Activated T-cell treated with anti-CD3 and anti-CD28 coated beads for 1 hour (primary cell): ENCODE results near the gene CREB3L2.
"Not testable (repeated sequence)": the region's sequence is repeated elsewhere in the genome, so short reads cannot be mapped to it uniquely, and the experiment has no call there.

Experiments used
- DNase-seq: peaks from one replicate; pipeline ENCODE4 v3.0.0-alpha.2; 2020; ENCODE audit warnings: low read depth

CREB3L2 gene, protein sequence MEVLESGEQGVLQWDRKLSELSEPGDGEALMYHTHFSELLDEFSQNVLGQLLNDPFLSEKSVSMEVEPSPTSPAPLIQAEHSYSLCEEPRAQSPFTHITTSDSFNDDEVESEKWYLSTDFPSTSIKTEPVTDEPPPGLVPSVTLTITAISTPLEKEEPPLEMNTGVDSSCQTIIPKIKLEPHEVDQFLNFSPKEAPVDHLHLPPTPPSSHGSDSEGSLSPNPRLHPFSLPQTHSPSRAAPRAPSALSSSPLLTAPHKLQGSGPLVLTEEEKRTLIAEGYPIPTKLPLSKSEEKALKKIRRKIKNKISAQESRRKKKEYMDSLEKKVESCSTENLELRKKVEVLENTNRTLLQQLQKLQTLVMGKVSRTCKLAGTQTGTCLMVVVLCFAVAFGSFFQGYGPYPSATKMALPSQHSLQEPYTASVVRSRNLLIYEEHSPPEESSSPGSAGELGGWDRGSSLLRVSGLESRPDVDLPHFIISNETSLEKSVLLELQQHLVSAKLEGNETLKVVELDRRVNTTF

DNA sequence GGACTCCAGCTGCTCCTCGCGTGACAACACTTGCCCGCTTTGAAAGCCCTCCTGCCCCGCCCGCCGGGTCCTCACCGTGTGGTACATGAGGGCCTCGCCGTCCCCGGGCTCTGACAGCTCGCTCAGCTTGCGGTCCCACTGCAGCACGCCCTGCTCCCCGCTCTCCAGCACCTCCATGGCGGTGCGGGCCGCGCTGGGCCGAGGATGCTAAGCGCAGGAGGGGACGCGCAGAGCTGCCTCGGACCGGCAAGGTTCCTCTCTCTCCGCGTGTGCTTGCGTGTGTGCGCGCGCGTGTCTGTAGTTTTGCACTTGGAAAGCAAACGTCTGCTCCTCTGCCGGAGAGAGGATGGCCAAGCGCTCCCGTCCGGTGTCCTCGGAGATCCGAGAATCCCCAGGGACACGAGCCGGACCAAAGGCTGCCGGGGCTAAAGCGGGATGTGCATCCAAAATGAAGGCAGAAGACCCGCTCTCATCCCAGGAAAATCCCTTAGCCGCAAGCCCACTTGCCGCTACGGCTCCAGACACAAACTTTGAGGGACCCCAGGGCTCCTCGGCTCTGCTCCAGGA, at the start of gene CREB3L2:
CREB3L2 (minus strand) TSS at position 558 of the 567 bp plus-strand sequence; CDS start at position 177, 381 bp downstream.
- DNase-seq, result peak; percentile 43

DNA sequence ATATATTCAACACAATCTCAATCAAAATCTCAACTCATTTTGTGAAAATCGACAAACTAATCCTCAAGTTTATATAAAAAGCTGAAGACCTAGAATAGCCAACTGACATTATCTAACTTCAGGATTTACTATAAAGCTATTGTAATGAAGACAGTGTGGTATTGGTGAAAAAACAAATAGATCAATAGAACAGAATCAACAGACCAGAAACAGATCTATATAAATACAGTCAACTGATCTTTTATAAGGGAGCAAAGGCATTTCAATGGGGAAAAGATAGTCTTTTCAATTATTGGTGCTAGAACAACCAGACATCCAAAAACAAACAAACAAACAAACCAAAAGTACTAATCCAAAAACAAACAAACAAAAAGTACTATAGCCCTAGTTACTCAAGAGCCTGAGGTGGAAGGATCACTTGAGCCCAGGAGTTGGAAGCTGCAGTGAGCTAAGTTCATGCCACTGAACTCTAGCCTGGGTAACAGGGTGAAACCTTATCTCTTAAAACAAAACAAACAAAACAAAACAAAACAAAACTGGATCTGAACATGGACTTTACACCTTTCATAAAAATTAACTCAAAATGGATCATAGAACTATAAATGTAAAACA, 47.7 kb upstream of the CREB3L2 start:
- DNase-seq, result no peak

DNA sequence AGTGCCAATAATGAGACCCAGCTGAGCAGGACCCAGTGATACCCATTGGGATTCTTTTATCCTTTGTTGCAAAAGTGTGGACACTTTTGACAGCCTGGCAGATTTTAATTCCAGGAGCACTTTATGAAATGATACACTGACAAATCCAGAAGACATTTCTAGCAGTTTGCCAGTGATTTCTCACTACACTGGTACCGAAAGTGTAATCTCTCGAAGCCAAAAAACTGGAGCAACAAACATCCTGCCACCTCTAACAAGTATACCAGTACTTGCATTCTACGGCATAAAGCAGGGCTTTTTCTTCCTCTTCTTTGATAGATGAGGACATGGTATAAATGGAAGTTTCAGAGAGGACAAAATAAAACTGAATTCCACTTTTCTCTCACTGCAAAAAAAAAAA, 46.0 kb upstream of the CREB3L2 start:
- DNase-seq, result no peak

DNA sequence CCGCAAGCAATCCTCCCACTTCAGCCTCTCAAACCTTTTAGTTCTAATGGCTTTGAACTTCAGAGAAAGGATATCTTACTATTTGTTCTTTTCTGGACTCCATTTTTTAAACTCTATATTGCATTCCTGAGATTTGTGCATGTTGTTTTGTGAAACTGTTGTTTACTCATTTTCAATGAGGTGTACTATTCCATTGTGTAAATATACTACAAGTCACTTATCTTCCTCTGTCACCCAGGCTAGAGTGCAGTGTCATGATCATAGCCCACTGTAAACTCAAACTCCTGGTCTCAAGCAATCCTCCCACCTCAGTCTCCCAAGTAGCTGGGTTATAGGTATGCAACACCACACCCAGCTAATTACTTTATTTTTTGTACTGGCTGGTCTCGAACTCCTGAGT, 43.0 kb upstream of the CREB3L2 start:
- DNase-seq, result no peak

DNA sequence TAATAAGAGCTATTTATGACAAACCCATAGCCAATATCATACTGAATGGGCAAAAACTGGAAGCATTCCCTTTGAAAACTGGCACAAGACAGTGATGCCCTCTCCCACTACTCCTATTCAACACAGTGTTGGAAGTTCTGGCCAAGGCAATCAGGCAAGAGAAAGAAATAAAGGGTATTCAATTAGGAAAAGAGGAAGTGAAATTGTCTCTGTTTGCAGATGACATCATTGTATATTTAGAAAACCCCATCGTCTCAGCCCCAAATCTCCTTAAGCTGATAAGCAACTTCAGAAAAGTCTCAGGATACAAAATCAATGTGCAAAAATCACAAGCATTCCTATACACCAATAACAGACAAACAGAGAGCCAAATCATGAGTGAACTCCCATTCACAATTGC, 38.2 kb upstream of the CREB3L2 start:
- DNase-seq, result not testable (repeated sequence)

DNA sequence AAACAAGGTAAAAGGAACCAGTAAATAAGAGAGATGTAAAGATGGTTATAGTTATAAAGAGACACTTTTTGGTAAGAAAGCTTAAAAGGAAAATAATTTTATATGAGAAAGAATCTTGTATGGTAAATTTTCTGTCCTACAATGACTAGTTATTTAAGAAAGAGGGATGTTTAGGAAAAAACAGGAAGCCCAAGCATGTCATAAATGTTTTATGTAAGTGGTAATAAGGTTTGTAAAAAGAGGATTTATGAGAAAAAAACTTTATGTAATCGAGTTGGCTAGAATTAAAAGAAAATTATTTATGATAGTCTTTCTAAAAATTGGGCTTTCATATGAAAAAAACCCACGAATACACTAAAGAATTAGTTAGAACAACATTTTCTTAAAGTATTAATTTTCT, 34.2 kb upstream of the CREB3L2 start:
- no peak for DNase-seq

DNA sequence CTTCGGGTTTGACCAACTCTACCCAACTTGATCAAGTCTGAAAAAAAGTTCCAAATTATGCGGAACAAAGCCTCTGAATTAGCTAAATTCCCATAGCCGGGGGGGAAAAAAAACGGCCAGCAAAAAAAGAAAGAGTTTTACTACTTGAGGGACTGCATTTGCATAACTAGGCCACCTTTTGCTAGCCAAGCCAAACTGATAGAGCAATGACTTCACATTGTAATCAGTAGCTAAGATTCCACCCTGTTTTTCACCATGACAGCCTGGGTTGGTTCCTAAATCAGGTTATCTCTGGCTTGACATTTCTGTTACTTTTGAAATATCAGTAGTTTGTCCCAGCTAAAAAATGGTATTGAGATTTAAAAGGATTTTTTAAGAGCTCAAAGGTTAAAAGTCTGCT, 31.4 kb upstream of the CREB3L2 start:
- DNase-seq, result no peak

DNA sequence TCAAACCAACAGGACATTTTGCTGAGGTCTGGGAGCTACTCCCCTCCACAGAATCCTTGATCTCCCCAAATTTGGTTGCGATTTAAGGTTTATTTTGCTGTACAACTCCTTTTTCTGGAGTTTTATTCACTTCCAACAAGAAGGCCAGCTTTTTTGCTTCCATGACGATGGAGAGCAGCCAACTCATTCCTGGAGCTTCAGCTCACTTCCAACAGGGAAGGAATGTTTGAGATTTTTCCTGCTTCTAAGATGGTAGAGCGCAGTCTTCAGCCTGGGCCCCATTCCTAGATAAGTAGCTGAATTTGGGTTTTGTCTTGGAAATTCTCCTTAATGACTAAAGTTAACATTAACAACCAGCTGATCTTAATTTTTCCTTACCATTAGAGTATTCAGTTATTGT, 30.9 kb upstream of the CREB3L2 start:
- no peak for DNase-seq

DNA sequence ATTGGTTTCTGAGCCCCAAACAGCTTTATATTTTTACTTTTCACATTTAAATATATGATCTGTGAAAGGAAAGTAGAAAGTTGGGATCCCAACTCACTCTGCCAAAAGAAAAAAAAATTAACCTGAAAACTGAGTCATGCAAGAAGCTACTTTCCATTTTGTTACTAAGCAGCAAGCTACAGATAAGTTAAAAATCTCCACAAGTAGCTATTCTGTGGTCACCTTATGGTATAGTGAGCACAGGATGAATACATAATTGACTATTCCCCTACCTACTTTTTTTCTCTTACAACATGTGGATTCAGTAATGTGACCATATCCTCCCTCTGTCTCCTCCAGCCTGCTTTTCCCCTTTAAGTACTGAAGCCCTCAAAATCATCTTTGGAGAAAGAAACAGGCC, 30.3 kb upstream of the CREB3L2 start:
- DNase-seq, result no peak

DNA sequence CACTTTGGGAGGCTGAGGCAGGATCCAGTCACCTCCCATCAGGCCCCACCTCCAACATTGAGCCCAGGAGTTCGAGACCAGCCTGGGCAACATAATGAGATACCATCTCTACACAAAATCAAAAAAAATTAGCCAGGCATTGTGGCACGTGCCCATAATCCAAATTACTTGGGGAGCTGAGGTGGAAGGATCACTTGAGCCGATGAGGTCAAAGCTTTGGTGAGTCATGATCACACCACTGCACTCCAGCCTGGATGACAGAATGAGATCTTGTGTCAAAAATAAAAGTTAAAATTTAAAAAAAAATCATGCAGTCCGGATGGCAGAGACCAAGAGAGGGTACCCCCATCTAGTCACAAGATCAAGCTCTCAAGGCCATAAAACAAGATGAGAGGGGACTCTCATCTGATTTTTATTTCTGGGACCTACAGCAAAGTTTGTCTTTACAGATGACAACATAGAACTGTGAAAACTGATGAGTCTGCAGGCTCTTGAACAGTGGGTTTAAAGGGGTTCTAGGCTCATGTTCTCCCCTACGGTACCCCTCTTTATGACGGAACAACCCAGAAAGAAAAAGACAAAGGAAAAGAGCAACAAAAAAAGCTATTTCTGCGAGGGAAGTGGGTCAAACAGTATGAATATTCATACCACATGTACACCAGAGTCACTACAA, 28.9 kb upstream of the CREB3L2 start:
- no peak for DNase-seq

DNA sequence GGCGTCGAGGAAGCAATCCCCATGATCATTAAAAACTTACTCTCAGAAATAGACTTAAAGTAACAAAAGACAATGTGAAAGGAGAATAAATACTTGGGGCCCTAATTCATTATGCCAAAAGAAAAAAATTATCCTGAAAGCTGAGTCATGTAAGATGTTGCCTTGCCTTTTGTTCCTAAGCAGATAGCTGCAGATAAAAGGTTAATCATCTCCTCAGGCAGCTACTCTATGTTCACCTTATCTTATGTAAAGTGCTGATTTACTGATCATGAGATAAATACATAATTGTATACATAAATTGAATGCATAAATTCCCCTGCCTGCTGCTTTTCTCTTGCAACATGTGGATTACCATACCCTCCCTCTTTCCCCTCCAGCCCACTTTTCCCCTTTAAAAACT, 28.1 kb upstream of the CREB3L2 start:
- DNase-seq, result no peak

DNA sequence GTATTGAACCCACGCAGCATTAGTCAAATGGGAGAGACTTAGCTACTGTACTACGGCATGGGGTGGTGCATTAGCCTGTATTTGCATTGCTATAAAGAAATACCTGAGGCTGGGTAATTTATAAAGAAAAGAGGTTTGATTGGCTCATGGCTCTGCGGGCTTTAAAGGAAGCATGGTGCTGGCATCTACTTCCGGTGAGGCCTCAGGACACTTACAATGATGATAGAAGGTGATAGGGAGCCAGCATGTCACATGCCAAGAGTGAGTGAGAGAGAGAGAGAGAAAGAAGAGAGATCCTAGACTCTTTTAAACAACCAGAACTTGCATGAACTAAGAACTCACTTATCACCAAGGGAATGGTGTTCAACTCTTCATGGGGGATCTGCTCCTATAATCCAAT, 27.2 kb upstream of the CREB3L2 start:
- no peak for DNase-seq

DNA sequence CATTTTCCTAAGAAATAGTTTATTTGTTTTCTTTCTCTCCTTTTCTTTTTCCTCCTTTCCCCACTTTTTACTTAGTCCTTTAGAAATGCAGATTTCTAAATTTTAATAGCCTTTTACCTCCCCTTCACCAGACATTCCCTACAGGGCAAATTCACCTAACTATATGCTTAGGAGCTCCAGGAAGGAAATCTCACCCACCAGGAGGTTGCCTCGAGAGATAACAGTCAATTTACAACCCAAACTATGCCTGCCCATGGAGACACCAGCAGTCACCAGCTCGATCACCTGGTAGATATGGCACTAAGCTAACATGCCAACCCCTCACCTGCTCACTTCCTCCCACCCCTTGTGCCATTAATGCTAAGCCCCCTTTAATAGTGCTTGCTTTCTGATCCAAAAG, 25.2 kb upstream of the CREB3L2 start:
- DNase-seq, result no peak

DNA sequence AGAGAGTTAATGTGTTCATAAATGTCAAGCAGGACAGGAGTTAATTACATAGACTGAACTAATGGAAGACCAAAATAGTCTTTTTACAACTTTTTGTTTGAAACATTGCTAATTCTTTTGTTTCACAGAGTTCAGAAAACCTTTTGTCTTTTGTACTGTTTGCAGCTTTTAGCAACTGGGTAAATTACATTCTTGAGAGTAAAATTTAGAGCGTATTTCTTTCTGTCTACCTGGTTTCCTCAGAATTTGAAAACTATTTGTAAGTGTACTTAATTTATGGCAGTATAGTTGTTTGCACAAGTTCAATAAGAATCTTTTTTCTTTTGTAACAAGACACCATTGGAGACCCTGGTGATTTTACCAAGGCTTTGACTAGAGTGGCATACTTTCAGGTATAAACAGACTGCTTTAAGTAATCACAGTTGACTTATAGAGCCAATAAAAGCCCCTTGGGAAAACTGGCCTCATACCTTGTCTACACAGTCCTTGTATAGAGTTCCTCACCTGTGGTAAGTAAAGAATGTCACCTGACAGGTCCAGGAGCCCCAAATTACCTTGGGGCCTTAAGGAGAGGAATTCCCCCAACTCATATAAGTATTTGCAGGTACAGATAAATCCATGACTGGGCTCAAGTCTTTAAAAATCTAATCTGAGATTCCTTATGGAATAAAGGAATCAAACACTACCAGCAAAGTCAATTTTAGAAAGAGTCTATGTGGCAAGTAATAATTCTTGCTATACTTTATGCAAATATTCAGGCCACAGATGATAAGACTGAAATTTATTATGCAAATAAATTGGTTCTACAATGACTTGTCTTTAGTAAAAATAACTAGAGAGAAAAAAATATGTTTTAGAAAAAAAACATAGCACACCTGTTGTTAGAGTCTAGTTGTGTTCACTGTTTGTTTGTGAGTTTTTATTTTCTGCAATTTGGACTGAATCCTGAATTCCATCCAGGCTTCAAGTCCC, 23.6 kb upstream of the CREB3L2 start:
- DNase-seq, result no peak

DNA sequence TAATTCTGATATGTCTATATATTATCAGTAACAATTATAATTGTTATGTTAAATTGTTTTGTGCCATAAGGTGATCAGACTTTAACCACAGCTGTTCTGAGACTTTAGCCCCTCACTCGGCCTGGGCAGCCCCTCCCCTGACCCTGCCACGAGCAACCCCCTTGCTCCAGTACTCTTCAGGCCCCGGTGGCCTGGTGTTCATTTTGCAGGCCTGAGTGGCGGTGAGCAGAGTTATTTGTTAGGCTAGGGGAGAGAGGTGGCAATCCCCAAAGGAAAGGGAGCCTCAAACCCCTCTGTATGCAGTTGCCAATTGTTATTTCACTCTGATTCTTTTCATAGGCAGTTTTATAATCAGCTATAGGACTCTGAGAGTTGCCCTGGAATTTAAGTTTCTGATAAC, 22.9 kb upstream of the CREB3L2 start:
- DNase-seq, result no peak

DNA sequence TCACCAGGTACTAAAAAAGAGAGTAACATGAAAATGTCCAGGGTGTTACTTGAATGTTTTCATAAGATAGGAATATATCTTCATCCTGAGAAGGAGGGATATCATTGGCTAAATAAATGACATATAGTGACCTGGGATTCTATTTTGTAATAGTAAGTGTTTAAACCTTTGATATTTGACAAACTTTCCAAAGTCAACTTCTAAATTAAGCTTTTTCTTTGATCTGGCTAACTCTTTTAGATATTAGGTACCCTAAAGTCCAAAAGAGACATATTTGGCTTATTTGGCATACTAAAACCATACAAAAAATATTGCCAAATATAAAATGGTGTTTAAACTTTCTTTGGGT, 22.4 kb upstream of the CREB3L2 start:
- no peak for DNase-seq

DNA sequence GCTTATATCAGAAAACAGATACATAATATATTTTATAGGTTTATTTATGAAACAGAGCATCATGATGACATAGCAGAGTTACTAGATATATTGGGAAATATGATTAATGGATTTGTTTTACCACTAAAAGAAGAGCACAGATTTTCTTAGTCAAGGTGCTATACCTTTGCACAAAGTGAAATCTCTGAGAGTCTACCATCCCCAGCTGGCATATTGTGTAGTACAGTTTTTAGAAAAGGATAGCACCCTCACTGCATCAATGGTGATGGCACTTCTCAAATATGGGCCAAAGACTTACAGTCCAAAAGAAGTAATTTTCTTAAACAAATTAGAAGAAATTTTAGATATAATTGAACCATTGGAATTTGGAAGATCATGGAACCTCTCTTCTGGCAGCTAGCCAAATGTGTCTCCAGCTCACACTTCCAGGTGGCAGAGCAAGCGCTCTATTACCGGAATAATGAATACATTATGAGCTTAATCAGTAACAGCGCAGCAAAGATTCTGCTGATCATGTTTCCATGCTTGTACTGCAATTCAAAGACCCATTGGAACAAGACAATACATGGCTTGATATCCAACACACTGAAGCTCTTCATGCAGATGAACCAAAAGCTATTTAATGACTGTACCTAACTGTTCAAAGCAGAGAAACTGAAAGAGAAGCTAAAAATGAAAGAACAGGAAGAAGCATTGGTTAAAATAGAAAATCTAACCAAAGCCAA, 21.9 kb upstream of the CREB3L2 start:
- no peak for DNase-seq

DNA sequence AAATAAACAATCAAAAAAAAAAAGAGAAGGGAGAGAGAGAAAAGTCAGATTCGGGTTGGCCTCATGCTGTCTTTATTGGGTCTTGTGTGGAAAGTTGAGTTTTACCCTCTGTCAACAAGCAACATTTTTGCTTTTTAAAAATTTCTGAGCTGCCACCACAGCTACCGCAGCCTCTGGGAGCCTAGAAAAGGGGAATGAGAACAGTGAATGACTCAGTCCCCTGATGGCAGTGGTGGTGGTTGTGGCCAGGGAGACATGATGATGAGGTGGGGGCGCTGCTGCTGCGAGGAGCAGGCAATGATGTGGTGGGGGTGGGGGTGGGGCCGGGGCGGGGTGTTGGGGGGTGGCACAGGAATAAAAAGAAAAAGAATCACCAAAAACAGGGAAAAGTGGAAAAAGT, 20.0 kb upstream of the CREB3L2 start:
- DNase-seq, result no peak

DNA sequence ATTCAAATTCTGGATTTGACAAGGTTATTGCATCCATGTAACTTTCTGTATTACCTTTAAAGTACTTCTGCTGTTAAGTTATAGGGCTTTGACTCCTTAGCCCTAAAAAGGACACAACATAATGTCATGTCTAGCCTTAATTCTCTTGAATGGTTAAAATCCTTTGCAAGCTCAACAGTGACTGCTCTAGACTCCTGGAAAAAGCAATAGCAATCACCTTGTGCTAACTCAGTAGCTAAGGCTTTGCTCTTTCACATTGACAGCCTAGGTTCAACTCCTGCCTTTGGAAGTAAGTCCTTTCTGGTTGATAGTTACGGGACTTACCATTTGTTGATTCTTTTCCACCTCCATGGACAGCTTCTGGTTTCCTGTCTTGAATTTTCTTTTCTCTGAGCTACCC, 16.1 kb upstream of the CREB3L2 start:
- DNase-seq, result no peak

DNA sequence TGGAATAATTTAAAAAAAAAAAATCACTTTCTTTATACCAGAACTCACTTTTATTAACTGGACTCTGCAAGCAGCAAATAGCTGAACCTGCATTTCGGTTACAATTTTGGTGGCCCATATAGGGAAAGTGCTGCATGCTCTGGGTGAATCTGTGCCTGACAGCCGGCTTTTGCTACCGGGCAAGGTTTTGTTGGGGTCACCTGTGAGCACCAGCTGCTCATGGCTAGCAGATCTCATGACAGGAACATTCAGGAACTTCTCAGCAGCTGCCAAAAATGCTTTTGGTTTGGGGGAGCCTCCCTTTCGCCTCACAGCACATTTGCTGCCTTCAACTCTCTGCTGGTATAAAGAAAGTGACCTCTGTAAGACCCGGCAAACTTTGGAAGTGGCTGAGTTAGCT, 13.2 kb upstream of the CREB3L2 start:
- DNase-seq, result no peak

DNA sequence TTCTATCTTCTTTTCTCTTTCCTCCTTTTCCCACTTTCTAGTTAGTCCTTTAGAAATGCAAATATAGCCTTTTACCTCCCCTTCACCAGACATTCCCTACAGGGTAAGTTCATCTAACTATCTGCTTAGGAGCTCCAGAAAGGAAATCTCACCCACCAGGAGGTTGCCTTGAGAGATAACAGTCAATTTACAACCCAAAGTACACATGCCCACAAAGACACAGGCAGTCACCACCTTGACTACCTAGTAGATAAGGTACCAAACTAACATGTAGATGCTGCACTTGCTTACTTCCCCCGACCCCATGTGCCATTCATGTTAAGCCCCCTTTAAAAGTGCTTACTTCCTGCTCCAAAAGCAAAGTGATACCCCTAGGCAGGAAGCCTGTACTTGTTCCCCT, 12.8 kb upstream of the CREB3L2 start:
- DNase-seq, result no peak
